Keratinocyte (primary cell): ENCODE results near the gene MPZL1.

ENCODE experiments used
- EZH2 ChIP-seq: IDR thresholded peaks from one replicate; pipeline ENCODE4 v1.6.1; 2012; ENCODE audit warnings: inconsistent platforms, mild to moderate bottlenecking, low read length, moderate library complexity
- TF ChIP-seq, protein P1 (sequence below), 3 experiments: IDR thresholded peaks in 1 of 3; conservative IDR thresholded peaks in 1 of 3; optimal IDR thresholded peaks in 1 of 3; 2 replicates in 2 of 3; 3 replicates in 1 of 3; pipeline versions ENCODE3 to v1.5.1; 2011; ENCODE audit warnings: low read length in 3 of 3, mild to moderate bottlenecking in 3 of 3, moderate library complexity in 2 of 3, control low read depth in 1 of 3, inconsistent platforms in 1 of 3; ENCODE audit not compliant: insufficient read depth in 2 of 3; ENCODE audit errors: extremely low read depth in 1 of 3

- TF ChIP-seq, protein P1, sequence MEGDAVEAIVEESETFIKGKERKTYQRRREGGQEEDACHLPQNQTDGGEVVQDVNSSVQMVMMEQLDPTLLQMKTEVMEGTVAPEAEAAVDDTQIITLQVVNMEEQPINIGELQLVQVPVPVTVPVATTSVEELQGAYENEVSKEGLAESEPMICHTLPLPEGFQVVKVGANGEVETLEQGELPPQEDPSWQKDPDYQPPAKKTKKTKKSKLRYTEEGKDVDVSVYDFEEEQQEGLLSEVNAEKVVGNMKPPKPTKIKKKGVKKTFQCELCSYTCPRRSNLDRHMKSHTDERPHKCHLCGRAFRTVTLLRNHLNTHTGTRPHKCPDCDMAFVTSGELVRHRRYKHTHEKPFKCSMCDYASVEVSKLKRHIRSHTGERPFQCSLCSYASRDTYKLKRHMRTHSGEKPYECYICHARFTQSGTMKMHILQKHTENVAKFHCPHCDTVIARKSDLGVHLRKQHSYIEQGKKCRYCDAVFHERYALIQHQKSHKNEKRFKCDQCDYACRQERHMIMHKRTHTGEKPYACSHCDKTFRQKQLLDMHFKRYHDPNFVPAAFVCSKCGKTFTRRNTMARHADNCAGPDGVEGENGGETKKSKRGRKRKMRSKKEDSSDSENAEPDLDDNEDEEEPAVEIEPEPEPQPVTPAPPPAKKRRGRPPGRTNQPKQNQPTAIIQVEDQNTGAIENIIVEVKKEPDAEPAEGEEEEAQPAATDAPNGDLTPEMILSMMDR (optimal IDR thresholded peaks at IDR 0.05 in 1 of 3, IDR thresholded peaks at IDR 0.05 in 1 of 3, conservative IDR thresholded peaks at IDR 0.05 in 1 of 3; ENCODE audit: extremely low read depth in 1 of 3, insufficient read depth in 2 of 3, low read length in 3 of 3): no peak
- TF ChIP-seq EZH2: no peak
Measured at GRCh38 chr1:167734841-167735240, 13.1 kb downstream of the MPZL1 start.
